NB4 (cell line): Measurements from ENCODE around the gene SESN2.
A peak's percentile ranks its signal among the peaks of the same experiment; 100 is the strongest.

Source experiments
- DNase-seq: peaks from one replicate; pipeline ENCODE4 v3.0.0; 2010; ENCODE audit warnings: low read depth
- H3K4me3 ChIP-seq: one replicate; pipeline ENCODE4 v1.5.1; 2011; ENCODE audit warnings: mild to moderate bottlenecking, low read depth, low read length, moderate library complexity
- MYC ChIP-seq: IDR thresholded peaks from 2 replicates; pipeline ENCODE4 v1.6.1; 2011; ENCODE audit warnings: low read depth, low read length
- POLR2A ChIP-seq: IDR thresholded peaks from 2 replicates; pipeline ENCODE4 v1.6.1; 2011; ENCODE audit warnings: mild to moderate bottlenecking; ENCODE audit not compliant: insufficient read length; ENCODE audit errors: extremely low read depth
- TF ChIP-seq, protein P1 (sequence below): IDR thresholded peaks from one replicate; pipeline ENCODE4 v1.5.1; 2012; ENCODE audit warnings: low read depth, low read length
- TF ChIP-seq, protein P2 (sequence below): IDR thresholded peaks from 2 replicates; pipeline ENCODE4 v1.6.1; 2011; ENCODE audit warnings: low read depth, low read length

SESN2 gene

DNA sequence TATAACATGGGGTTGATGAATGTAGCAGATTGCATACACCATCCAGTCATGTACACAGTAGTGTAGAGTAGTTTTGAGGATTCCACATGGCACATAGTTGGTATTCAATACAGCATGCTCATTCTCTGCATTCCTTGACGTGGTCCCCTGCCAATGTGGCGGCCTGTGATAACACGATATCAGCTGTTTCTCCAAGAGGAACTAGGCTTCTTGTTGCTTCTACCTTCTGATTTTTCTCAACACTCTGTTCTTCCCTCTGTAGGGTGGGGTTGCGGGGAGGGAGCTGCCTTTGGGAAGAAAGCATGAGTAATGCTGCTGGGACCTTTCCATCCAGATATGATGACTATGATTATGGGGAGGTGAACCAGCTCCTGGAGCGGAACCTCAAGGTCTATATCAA lies 19.4 kb downstream of the SESN2 start:
- TF ChIP-seq MYC (no peak), POLR2A (no peak)
- TF ChIP-seq, protein P1, sequence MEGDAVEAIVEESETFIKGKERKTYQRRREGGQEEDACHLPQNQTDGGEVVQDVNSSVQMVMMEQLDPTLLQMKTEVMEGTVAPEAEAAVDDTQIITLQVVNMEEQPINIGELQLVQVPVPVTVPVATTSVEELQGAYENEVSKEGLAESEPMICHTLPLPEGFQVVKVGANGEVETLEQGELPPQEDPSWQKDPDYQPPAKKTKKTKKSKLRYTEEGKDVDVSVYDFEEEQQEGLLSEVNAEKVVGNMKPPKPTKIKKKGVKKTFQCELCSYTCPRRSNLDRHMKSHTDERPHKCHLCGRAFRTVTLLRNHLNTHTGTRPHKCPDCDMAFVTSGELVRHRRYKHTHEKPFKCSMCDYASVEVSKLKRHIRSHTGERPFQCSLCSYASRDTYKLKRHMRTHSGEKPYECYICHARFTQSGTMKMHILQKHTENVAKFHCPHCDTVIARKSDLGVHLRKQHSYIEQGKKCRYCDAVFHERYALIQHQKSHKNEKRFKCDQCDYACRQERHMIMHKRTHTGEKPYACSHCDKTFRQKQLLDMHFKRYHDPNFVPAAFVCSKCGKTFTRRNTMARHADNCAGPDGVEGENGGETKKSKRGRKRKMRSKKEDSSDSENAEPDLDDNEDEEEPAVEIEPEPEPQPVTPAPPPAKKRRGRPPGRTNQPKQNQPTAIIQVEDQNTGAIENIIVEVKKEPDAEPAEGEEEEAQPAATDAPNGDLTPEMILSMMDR, result no peak
- TF ChIP-seq, protein P2, sequence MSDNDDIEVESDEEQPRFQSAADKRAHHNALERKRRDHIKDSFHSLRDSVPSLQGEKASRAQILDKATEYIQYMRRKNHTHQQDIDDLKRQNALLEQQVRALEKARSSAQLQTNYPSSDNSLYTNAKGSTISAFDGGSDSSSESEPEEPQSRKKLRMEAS, result no peak

DNA sequence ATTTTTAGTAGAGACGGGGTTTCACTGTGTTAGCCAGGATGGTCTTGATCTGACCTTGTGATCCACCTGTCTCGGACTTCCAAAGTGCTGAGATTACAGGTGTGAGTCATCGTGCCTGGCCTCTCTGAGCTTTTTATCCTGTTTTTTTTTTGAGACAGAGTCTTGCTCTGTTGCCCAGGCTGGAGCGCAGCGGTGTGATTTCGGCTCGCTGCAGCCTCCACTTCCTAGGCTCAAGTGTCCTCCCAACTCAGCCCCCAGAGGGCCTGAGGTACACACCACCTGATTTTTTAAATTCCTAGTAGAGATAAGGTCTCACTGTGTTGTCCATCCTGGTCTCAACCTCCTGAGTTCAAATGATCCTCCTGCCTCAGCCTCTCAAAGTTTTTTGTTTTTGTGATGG lies 20.4 kb downstream of the SESN2 start:
- TF ChIP-seq MYC, result no peak
- TF ChIP-seq, protein P2, result no peak
- TF ChIP-seq, protein P1, result no peak
- TF ChIP-seq POLR2A, result no peak
- DNase-seq, result no peak
- H3K4me3 ChIP-seq, result no peak overlapping the region

More for the DNA sequence above, 19.4 kb downstream of the SESN2 start:
- DNase-seq, result no peak
- no peak overlapping the region for H3K4me3 ChIP-seq

DNA sequence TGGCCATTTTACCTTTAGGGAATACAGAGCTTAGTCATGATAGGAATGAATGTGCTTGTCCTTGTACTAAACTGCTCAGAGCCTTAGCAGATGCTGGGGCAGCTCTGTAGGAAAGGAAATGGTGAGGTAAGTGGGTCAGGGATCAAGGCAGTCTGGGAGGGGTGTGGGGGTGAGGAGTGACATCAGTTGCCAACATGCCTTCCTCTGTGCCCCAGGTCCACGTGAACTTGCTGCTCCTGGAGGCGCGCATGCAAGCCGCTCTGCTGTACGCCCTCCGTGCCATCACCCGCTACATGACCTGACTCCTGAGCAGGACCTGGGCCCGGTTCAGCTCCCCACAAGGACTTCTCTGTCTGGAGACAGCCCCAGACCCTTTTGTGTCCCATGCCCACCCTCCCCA lies 21.2 kb downstream of the SESN2 start:
- TF ChIP-seq, protein P2, result no peak
- TF ChIP-seq POLR2A, result no peak
- TF ChIP-seq, protein P1, result no peak
- TF ChIP-seq MYC, result no peak
- no peak for DNase-seq
- H3K4me3 ChIP-seq, result no peak overlapping the region

DNA sequence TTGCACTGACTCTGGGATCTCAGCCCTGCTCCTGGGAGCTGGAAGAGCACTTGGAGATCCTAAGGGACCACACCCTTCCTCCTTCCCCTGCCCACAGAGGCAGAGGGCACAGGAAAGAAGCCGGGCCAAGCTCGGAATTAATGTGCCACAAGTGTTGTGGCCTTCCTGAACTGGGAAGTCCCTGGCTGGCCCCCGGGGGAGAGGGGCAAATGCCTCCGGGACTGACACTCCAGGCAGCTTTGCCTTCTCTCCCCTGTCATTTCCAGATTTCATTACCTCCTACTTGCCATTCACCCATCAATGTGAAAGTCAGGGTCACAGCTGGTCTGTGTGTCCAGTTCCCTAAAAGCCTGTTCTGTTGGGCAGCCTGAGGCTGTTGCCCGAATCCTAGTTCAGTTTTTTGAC lies 21.7 kb downstream of the SESN2 start:
- DNase-seq, result no peak
- TF ChIP-seq POLR2A, result no peak
- no peak overlapping the region for H3K4me3 ChIP-seq

DNA sequence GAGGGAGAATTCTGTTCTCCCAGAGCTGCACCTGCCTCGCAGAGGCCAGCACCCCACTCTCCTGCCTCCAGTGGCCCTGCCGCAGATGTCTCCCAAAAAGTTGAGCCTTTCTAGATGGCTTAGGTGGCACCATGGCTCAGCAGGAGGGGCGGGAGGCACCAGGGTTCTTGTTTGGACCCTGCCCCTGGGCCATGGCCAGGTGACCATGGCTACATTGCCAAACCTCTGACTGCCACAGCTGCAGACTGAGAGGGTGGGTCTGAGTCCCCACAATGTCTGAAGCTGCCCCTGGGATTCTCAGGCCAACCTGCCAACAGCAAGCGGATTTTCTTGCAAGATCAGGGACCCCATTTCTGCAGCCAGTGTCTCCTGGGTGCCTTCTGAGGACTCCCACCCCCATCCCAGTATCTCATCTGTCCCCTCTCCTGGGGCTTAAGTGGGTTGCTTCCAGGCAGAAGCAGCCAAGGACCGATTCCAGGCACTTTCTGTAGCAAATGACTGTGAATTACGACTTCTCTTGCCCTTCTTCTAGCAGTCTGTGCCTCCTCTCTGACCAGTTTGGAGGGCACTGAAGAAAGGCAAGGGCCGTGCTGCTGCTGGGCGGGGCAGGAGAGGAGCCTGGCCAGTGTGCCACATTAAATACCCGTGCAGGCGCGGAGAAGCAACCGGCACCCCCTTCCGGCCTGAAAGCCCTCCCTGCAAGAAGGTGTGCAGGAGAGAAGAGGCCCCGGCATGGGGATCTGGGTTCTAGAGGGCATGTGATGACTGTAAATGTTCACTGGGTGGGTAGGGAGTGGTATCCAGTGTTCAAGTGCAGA lies 22.5 kb downstream of the SESN2 start:
- no peak for DNase-seq
- no peak overlapping the region for H3K4me3 ChIP-seq
- TF ChIP-seq MYC (no peak), POLR2A (no peak)
- TF ChIP-seq, protein P1, result no peak
- TF ChIP-seq, protein P2, result no peak

DNA sequence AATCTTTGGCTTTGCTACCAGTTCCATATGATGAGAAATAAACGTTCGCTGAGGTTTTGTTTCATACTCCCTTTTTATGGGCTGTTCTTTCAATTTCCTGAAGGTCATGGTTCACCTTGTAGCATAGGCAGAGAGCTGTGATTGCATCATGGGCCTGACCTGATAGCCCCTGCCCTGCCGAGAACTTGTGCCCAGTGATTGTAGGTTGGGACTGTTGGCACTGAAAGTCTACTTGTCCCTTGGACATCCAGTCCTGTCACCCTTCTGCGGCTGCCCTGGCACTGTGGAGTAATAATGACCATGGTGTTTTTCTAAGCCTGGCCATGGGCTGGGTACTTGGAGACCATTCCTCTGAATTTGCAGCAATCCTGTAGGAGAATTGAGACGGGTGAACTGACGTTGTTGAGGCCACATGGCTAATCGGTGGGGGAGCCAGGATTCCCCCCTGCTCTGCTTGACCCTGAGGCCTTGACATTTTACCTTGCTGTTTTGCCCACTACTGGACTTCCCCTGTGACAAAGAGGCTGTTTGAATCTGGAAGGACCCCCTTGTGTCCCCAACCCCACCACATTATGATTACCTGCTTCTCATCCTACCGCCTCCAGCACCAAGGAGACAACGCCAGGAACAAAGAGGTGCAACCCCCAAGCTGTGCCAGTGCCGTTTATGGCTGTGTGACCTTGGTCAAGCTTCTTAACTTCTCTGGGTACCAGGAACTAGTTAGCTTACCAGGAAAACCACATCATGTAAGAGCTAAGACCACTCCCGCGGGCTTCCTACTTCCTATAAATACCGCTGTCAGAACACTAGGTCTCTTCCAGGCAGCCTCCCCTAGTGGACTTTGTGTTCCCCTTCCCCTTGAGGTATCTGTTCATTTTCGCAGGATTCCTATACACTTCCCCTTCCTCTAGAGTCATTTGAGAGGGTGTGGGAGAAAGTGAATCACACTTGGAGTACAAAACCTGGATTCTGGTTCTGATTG lies 23.4 kb downstream of the SESN2 start:
- peak; percentile 28 for DNase-seq

More for the DNA sequence above, 23.4 kb downstream of the SESN2 start:
- TF ChIP-seq, protein P1, result no peak
- TF ChIP-seq, protein P2, result no peak
- no peak overlapping the region for H3K4me3 ChIP-seq
